IgD-negative memory B cell (primary cell): Measurements from ENCODE around the gene ANXA2. TPM values are rescaled to one million over a fixed set of nuclear protein-coding genes. Genes with fewer than 3 reads are reported as not detected.

Source experiments
- H3K27ac Mint-ChIP-seq, 3 donors: one replicate each; pipeline ENCODE4 v1.8.0; 2020 to 2022; ENCODE audit warnings: mild to moderate bottlenecking in 3 of 3, mixed read lengths in 3 of 3, moderate library complexity in 1 of 3
- H3K27me3 Mint-ChIP-seq: one replicate; pipeline ENCODE4 v1.8.0; 2021; ENCODE audit warnings: mixed read lengths
- H3K36me3 Mint-ChIP-seq: one replicate; pipeline ENCODE4 v1.8.0; 2020; ENCODE audit warnings: mild to moderate bottlenecking, mixed read lengths
- H3K4me1 Mint-ChIP-seq, 3 donors: one replicate each; pipeline ENCODE4 v1.8.0; 2020 to 2022; ENCODE audit warnings: mixed read lengths in 3 of 3, mild to moderate bottlenecking in 1 of 3
- H3K4me3 Mint-ChIP-seq, 4 donors: one replicate each; pipeline ENCODE4 v1.8.0; 2020 to 2022; ENCODE audit warnings: mild to moderate bottlenecking in 4 of 4, mixed read lengths in 4 of 4, moderate library complexity in 3 of 4
- H3K9me3 Mint-ChIP-seq, 3 donors: one replicate each; pipeline ENCODE4 v1.8.0; 2020 to 2021; ENCODE audit warnings: mixed read lengths in 3 of 3, mild to moderate bottlenecking in 1 of 3
- polyA plus RNA-seq: library from polyadenylated mRNA; unstranded; fragments of 300-500 nt; fragmentation: Illumina TruSeq; gene quantifications from one replicate; pipeline ENCODE4 v1.2.3, GENCODE V29; 2021

ANXA2 gene
- polyA plus RNA-seq, result 462 TPM

DNA sequence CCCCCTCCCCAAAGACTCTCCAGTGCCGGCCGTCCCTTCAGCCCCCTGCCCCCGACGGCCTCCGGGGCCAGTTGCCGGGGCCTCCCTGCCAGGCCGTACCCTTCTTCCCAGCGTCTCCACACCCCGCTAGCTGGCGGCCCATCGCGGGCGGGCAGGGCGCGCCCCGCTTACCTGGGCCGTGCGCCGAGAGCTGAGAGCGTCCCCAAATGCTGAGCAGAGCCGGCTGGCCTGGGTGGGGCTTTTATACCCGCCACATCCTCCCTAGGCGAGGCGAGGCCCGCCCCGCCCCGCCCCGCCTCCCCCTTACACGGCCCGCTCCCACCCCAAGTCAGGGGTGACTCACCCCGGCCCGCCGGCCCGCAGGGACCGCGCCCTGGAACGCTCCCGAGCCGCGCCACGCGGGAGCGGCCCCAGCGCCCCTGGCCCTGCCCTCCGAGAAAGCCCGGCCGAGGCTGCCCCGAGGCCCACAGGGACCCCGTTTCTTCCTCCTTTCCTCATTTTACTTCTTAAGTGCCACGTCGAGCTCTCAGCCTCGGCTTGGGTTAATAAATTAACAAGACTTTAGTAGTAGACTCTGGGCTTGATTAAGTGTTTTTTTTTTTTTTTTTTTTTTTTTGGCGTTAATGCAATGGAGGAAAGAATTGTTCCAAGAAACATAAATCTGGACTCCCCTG, at the start of gene ANXA2:
TSS of gene ANXA2 (minus strand) at position 215 of the 674 bp plus-strand sequence. CDS start 11,911 bp downstream, outside the sequence.
- Mint-ChIP-seq H3K4me1 (peaks cover 34 to 38% (median 36%) of the 10 kb centered on the region in 3 donors), H3K4me3 (peak within 1 kb of the TSS; percentile 95 to 99 (median 98)), H3K27ac (peak within 1 kb of the TSS; percentile 86 to 99 (median 94))

DNA sequence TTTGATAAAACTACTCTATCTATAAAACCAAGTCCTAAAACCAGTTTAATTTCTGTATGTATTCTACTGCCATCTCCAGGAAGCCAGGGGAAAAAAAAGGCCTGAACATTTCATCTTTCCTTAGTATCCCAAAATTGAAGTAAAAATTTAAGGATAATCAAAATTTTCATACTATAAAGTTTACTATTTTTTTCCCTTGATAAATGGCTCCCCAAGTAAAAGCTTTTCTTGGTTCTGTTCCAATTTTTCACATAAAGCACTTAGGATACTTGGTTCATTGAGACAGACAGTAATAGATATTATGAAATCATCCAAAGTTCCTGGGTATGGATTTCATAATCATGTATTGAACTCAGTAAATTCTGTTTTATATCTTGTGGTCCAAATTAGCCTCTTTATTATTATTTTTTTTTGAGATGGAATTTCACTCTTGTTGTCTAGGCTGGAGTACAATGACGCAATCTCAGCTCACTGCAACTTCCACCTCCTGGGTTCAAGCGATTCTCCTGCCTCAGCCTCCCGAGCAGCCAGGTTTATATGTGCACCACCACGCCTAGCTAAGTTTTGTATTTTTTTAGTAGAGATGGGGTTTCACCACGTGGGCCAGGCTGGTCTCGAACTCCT, 46.6 kb upstream of the ANXA2 start:
- peak overlapping the region in 1 of 3 donors; percentile 5 for H3K27ac Mint-ChIP-seq
- H3K4me1 Mint-ChIP-seq, result peaks cover 0 to 2% (median 0%) of the 10 kb centered on the region in 3 donors
- H3K9me3 Mint-ChIP-seq, result no peaks in the 10 kb centered on the region
- no peak overlapping the region for H3K4me3 Mint-ChIP-seq
- no peaks in the 10 kb centered on the region for H3K36me3 Mint-ChIP-seq
- no peaks in the 10 kb centered on the region for H3K27me3 Mint-ChIP-seq

More for the DNA sequence above, at the start of gene ANXA2:
- H3K27me3 Mint-ChIP-seq, result no peaks in the 10 kb centered on the region
- H3K9me3 Mint-ChIP-seq, result no peaks in the 10 kb centered on the region
- no peaks in the 10 kb centered on the region for H3K36me3 Mint-ChIP-seq

DNA sequence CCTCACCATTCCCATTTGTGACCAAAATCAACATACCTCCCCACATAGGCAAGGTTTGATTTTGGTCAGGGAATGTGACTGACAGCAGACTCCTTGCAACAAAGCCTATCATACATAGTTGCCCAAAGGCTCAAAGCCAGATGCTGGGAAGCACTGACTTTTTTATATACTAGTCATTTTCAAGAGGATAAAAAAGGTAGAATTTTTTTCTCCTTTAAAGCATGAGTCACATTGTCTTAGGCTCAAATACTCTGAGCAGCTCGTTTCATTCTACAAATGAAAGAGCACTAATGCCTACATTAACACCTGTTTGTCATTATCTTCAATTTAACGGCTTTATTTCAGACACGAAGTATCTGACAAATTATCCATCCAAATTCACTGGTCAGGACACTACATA, 45.0 kb upstream of the ANXA2 start:
- Mint-ChIP-seq H3K27ac (no peak overlapping the region), H3K27me3 (no peaks in the 10 kb centered on the region), H3K9me3 (no peaks in the 10 kb centered on the region), H3K36me3 (no peaks in the 10 kb centered on the region), H3K4me3 (no peak overlapping the region), H3K4me1 (peaks cover 0 to 2% (median 0%) of the 10 kb centered on the region in 3 donors)

DNA sequence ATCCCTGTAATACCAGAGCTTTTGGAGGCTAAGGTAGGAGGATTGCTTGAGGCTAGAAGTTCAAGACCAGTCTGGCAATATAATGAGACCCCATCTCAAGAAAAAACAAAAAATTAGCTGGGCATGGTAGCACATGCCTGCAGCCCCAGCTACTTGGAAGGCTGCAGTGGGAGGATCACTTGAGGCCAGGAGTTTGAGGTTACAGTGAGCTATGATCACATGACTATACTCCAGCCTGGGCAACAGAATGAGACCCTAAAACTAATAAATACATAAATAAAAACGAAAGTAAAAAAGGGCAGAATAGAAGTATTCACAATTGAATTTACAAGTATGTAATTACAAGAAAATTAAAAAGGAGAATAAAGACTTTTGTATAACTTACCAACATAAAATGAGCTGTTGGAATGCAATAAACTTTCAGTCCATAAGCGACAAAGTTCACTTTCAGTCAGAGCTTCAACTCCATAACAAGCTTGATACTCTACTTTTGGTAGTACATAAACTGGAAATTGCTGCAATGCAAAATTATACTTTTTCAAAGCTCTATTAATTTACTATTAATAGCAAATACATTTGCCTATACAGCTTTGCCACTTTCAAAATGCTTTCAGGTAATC, 44.4 kb upstream of the ANXA2 start:
- Mint-ChIP-seq H3K9me3 (no peaks in the 10 kb centered on the region), H3K27ac (no peak overlapping the region), H3K4me1 (peaks cover 0 to 2% (median 0%) of the 10 kb centered on the region in 3 donors), H3K27me3 (no peaks in the 10 kb centered on the region), H3K4me3 (no peak overlapping the region), H3K36me3 (no peaks in the 10 kb centered on the region)

DNA sequence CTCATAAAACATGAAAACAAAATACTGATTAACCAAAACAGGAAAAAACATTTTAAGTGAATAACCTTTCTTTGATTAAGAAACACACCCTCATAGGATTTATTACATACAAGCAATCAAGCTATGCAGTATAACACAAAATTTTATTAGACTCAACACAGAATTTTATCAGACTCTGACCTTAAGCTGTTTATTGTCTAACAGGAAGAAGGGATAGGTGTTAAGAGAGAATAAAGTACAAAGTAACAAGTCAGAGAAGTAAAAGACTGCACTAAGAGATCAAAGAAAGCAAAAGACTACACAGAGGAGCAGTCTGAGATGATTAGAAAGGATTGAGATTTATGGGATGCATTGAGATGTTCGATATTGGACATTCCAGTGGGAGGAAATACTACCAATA, 43.5 kb upstream of the ANXA2 start:
- Mint-ChIP-seq H3K4me1 (peaks cover 0 to 2% (median 0%) of the 10 kb centered on the region in 3 donors), H3K27me3 (no peaks in the 10 kb centered on the region), H3K9me3 (no peaks in the 10 kb centered on the region), H3K27ac (peak overlapping the region in 1 of 3 donors; percentile 67), H3K4me3 (no peak overlapping the region), H3K36me3 (no peaks in the 10 kb centered on the region)

DNA sequence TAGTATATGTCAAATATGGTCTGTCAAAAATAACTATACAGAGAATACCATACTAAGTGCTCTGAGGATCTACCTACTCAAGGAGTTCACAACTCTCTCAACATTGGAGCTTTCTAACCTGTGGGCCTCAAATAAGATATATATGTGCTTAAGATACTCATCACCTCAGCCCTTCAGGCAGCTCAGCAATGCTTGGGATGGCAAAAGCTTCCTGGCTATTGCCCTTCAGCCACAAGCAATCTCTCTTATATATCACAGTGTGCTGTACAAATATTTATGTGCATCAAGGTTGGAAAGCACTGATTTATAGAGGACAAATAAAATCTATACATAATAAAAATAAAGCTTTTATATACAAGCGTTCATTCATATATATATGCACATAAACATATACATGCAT, 40.9 kb upstream of the ANXA2 start:
- Mint-ChIP-seq H3K9me3 (no peaks in the 10 kb centered on the region), H3K4me1 (no peaks in the 10 kb centered on the region), H3K27ac (no peak overlapping the region), H3K27me3 (no peaks in the 10 kb centered on the region), H3K4me3 (no peak overlapping the region), H3K36me3 (no peaks in the 10 kb centered on the region)

DNA sequence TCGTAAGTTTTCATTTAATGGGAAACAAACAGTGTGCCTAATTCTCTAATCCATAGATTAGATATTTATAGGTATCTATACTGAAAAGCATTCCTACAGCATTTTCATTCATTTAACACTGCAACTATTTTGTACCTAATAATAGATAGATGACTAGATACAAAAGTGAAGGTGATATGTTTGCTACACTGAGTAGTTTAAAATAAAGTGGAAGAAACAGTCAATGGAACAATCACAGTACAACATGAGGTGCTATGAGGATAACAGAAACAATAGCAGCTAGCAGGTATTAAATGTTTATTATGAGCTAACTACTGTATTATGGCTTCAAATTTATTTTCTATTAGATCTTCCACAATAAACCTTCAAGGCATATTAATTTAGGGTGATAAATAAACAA, 31.1 kb upstream of the ANXA2 start:
- no peaks in the 10 kb centered on the region for H3K9me3 Mint-ChIP-seq
- H3K4me3 Mint-ChIP-seq, result no peak overlapping the region
- peaks cover 2% of the 10 kb centered on the region for H3K36me3 Mint-ChIP-seq
- no peaks in the 10 kb centered on the region for H3K27me3 Mint-ChIP-seq
- H3K4me1 Mint-ChIP-seq, result no peaks in the 10 kb centered on the region
- no peak overlapping the region for H3K27ac Mint-ChIP-seq

DNA sequence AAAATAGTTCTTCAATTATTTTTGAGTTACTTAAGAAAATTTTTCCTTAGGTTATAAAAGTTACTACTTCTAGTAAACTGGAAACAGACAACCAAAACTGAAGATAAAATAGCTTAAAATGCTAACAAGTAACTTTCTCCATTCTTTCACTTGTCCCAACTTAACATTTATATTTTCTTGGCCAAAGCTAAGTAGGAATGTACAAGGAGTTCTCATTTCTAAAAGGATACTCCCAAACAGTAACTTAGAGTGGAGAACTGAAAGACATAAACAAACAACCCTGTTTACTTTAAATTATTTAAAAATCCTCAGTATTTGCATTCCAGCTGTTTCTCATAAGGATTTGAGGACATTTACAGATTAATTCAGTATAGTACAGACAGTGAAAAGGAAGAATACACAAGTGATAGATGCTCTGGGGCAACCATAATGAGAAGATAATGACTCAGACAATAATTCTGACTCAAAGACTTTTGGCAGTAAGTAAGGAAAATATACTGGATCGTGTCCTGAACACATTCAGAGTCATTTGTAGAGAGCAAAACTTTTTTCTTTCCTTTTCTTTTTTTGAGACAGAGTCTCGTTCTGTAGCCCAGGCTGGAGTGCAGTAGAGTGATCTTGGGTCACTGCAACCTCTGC, 29.2 kb upstream of the ANXA2 start:
- H3K4me1 Mint-ChIP-seq, result no peaks in the 10 kb centered on the region
- H3K4me3 Mint-ChIP-seq, result no peak overlapping the region
- no peak overlapping the region for H3K27ac Mint-ChIP-seq
- H3K9me3 Mint-ChIP-seq, result no peaks in the 10 kb centered on the region
- peaks cover 4% of the 10 kb centered on the region for H3K36me3 Mint-ChIP-seq
- no peaks in the 10 kb centered on the region for H3K27me3 Mint-ChIP-seq

DNA sequence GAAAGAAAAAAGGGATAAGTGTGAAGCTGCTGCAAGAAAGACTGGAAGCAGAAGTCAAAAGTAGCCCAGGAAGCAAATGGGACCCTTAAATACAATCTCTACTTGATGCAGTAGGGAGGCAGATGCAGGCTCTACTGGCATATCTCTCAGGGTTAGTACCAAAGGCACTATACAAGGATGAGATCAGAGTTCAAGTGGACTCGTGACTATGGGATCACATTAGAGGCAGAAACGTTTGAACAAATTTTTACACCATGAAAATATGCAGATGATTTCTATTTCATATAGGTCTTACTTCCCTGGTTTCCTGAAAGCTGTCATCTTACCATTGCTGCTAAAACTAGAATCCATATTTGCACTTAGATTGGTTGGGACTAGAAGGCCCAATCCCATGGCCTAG, 27.7 kb upstream of the ANXA2 start:
- peaks cover 2% of the 10 kb centered on the region for H3K36me3 Mint-ChIP-seq
- no peaks in the 10 kb centered on the region for H3K27me3 Mint-ChIP-seq
- no peak overlapping the region for H3K27ac Mint-ChIP-seq
- no peaks in the 10 kb centered on the region for H3K9me3 Mint-ChIP-seq
- H3K4me1 Mint-ChIP-seq, result no peaks in the 10 kb centered on the region
- H3K4me3 Mint-ChIP-seq, result no peak overlapping the region

DNA sequence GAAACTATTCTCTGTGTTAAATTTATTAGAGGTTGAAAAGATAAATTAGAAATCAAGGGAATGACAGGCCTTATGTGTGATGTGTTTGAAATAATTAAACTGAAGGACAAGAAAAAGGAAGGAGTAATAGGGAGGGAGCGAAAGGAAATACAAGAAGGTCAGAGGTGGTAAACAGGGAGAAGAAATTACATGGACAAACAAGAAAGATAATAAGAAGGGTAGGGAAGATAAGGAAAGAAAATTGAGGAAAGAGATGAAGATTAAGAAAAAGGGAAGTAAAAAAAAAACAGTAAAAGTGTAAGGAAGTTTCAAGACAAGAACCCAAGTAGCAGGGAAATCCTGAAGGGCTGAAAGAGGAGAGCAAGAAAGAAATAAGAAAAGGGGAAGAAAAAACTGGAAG, 26.2 kb upstream of the ANXA2 start:
- Mint-ChIP-seq H3K27ac (peak overlapping the region in 1 of 3 donors; percentile 16), H3K4me3 (no peak overlapping the region), H3K4me1 (no peaks in the 10 kb centered on the region), H3K36me3 (peaks cover 3% of the 10 kb centered on the region), H3K27me3 (no peaks in the 10 kb centered on the region), H3K9me3 (no peaks in the 10 kb centered on the region)

DNA sequence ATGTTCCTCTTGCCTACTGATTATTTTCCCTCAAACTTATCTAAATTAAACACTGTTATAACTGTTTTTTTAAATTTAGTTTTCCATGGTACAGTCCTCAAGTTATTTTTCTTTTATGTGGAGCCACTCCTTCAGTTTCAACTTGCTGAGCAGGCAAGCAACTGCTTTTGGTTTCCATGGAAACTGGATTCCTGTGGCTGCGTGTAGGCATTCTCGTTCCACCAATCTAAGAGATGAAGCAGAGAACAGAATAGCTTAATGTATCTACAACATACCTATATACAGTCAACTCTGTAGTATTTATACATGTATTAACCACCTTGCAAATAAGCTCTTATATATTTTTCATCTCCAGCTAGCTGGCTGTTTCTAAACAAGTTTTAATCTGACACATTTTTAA, 25.8 kb upstream of the ANXA2 start:
- Mint-ChIP-seq H3K36me3 (peaks cover 3% of the 10 kb centered on the region), H3K27me3 (no peaks in the 10 kb centered on the region), H3K9me3 (no peaks in the 10 kb centered on the region), H3K4me3 (no peak overlapping the region), H3K27ac (peak overlapping the region in 1 of 3 donors; percentile 16), H3K4me1 (no peaks in the 10 kb centered on the region)

DNA sequence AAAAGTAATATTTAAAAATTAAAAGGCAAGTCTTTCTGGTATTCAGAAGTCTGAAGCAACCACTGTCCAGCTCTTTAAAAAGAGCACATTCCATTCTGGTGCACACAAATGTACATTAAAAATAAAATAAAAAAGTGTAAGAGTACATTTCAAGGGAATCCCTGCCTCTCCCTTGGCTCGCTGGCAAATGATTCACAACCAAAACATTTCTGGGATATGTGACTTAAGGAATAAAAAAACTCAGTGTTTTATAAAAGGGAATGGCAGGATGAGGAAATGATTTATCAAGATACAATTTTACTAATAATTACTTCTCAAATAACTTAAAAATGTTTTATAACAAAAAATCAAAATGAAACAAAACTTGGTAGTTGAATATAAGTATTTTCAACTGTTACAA, 23.8 kb upstream of the ANXA2 start:
- Mint-ChIP-seq H3K27ac (no peak overlapping the region), H3K4me1 (no peaks in the 10 kb centered on the region), H3K36me3 (peaks cover 3% of the 10 kb centered on the region), H3K4me3 (no peak overlapping the region), H3K27me3 (no peaks in the 10 kb centered on the region), H3K9me3 (no peaks in the 10 kb centered on the region)

DNA sequence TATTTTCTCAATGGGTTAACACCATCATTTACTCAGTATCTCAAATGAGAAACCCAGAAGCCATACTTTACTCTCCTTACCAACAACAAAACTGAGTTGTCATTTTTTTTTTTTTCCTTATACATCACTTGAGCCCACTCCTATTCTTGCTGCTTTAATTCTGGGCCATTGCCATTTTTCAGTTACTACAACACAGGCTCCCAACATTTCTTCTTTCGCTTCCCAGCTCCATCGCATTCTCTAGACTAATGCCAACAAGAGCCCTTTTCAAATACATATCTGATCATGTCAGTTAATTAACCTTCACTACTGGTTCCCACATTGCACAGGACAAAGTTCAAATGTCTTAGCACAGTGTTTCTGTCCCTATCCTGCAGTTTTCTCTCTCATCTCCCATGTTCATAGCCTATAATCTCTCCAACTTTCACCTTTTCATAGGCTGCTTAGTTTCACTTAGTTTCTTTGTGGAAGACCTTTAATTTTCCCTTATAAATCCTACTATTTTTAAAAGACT, 22.5 kb upstream of the ANXA2 start:
- Mint-ChIP-seq H3K36me3 (peaks cover 3% of the 10 kb centered on the region), H3K4me3 (no peak overlapping the region), H3K27ac (no peak overlapping the region), H3K4me1 (no peaks in the 10 kb centered on the region), H3K9me3 (no peaks in the 10 kb centered on the region), H3K27me3 (no peaks in the 10 kb centered on the region)

DNA sequence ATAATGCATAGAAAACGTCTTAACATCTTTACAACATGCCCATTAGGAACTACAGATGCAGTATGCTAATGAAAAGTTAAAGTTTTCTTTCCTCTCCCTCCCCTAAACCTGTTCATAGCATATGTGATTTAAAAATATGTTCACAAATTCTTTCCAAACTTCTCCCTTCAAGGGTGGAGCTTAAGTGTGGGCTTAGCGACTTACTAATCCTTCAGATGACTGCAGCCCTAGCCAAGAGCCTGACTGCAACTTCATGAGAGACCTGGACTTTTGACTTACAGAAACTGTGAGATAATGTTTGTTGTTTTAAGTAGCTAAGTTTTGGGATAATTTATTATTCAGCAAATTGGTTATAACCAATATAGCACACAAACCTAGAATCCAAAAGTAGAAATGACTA, 22.0 kb upstream of the ANXA2 start:
- peaks cover 3% of the 10 kb centered on the region for H3K36me3 Mint-ChIP-seq
- no peaks in the 10 kb centered on the region for H3K27me3 Mint-ChIP-seq
- no peak overlapping the region for H3K27ac Mint-ChIP-seq
- no peak overlapping the region for H3K4me3 Mint-ChIP-seq
- H3K4me1 Mint-ChIP-seq, result no peaks in the 10 kb centered on the region
- no peaks in the 10 kb centered on the region for H3K9me3 Mint-ChIP-seq

DNA sequence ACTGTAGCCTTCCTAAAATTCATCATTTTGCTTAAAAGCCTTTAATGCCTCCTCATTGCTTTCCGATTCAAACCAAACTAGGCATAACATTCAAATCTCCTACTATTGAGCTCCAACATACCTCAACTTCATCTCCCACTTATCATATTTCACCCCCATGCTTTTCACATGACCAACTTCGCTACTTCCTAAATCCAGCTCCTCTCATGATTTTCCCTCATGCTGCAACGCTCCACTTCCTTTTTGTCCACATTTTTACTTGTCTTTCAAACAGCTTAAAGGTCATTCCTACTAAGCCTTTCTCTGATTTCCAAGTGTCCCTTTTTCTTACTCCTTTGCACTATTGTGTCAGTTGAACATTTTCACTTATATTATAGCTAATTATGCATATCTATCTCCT, 20.3 kb upstream of the ANXA2 start:
- H3K27ac Mint-ChIP-seq, result no peak overlapping the region
- H3K4me1 Mint-ChIP-seq, result peaks cover 0 to 2% (median 0%) of the 10 kb centered on the region in 3 donors
- no peaks in the 10 kb centered on the region for H3K9me3 Mint-ChIP-seq
- no peak overlapping the region for H3K4me3 Mint-ChIP-seq
- peaks cover 3% of the 10 kb centered on the region for H3K36me3 Mint-ChIP-seq
- H3K27me3 Mint-ChIP-seq, result no peaks in the 10 kb centered on the region
